Epithelial cell of proximal tubule (primary cell): ENCODE data around the gene DOCK1. TPM values are rescaled to one million over a fixed set of nuclear protein-coding genes. Genes with fewer than 3 reads are reported as not detected.

Experiments
- DNase-seq: peaks from one replicate; pipeline ENCODE4 v3.0.0-alpha.2; 2011; ENCODE audit warnings: low read depth
- H3K4me3 ChIP-seq: 2 replicates; pipeline ENCODE4 v1.5.1; 2011; ENCODE audit warnings: low read depth, mild to moderate bottlenecking, low read length
- CTCF ChIP-seq: conservative IDR thresholded peaks from 2 replicates; pipeline ENCODE4 v1.5.1; 2012; ENCODE audit warnings: low read depth, mild to moderate bottlenecking, low read length
- total RNA-seq: library from RNA; depleted of rRNA; stranded (reverse); fragments of >200 nt; gene quantifications from 2 replicates; pipeline ENCODE4 v1.2.3, GENCODE V29; 2015

Gene DOCK1
- total RNA-seq, 1 donor from 2014 or later, result 31.9 TPM

GRCh38 chr10:127418536-127419168, 513.4 kb downstream of the DOCK1 start:
- no peak overlapping the region for H3K4me3 ChIP-seq
- DNase-seq, result no peak
- no peak for TF ChIP-seq CTCF

GRCh38 chr10:127420138-127420684, 515.0 kb downstream of the DOCK1 start:
- H3K4me3 ChIP-seq, result no peak overlapping the region
- TF ChIP-seq CTCF, result no peak

GRCh38 chr10:127423218-127423915, 518.1 kb downstream of the DOCK1 start:
- DNase-seq, result no peak

More at GRCh38 chr10:127420138-127420684, 515.0 kb downstream of the DOCK1 start:
- no peak for DNase-seq

GRCh38 chr10:127424594-127425264, 519.5 kb downstream of the DOCK1 start:
- no peak for DNase-seq
- TF ChIP-seq CTCF, result no peak
- H3K4me3 ChIP-seq, result no peak overlapping the region

More at GRCh38 chr10:127423218-127423915, 518.1 kb downstream of the DOCK1 start:
- no peak for TF ChIP-seq CTCF
- H3K4me3 ChIP-seq, result no peak overlapping the region

DNA sequence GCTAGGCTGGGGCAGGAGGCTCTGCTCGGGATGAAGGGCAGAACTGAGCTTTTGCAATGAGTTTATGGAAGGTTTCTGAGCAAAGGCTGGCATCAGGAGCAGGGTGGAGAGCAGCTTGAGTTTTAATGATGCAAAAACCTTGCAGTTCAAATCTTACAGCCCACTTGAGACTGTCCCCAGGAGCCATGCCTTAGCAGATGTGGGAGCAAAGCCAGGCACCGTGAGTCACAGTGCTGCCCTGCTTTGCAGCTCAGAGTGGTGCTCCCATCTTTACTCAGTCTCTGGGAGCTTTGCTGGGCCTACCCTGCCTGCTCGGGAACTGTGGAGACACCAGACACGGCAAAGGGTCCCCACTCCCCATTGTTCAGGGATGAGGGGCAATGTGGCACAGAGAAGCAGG, 521.5 kb downstream of the DOCK1 start:
- DNase-seq, result no peak
- H3K4me3 ChIP-seq, result no peak overlapping the region
- no peak for TF ChIP-seq CTCF

- H3K4me3 ChIP-seq, result no peak overlapping the region
- TF ChIP-seq CTCF, result no peak
- DNase-seq, result no peak
These were observed 522.7 kb downstream of the DOCK1 start for GRCh38 chr10:127427926-127428325.
